Measurements from ENCODE around the gene RNF115. TPM values are rescaled to one million over a fixed set of nuclear protein-coding genes. Genes with fewer than 3 reads are reported as not detected.
"Not testable (repeated sequence)": the region's sequence is repeated elsewhere in the genome, so short reads cannot be mapped to it uniquely, and the experiment has no call there.

RNF115 gene
- total RNA-seq (ENCODE audit: insufficient read depth, low replicate concordance) = 29.9 TPM

DNA sequence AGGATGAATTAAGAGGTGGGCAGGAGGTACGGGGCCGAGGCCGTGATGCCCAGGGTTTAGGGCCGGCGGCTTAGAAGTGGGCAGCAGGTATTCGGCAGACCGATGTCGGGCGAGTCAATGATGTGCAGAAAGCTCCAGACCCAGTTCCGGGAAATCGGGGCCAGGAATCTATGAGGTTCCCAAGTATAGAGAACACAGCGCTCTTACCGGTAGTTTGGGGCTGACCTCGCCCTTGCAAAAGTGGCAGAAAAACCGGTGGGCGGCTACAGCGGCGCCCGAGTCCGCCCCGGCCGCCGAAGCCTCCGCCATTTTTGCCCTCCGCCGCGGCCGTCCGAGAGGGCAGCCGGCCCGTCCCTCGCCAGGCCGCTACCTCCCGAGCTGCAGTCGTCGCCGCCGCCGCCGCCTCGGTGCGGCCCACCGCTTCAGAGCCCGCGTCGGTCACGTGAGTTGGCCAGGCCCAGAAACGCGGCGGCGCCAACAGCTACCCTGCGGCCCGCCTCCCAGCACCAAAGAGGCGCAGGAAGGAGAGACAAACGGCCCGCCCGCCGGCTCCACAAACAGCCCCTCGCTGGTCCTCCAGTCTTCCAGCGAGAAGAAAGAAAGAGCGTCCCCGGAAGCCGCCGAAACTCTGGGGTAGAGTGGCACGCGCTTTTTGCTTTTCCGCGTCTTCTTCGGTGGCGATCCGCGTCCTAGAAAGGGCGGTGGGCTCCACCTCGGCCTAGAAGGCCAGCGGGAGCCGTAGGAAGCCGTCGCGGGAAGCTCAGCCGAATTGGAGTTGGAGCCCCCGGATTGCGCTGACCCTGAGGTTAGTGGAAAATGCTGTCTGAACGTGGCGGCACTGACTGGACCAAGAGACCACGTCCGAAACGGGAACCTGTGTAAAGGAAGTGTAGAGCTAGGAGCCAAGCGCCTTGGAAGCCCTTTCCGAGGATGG, at the start of gene RNF115, which contains the start of gene POLR3C:
RNF115 (minus strand) TSS at position 531 of the 934 bp plus-strand sequence; CDS start at position 309, 222 bp downstream.
POLR3C (plus strand) TSS at position 636 of the 934 bp plus-strand sequence. CDS start 1,577 bp downstream, outside the sequence.
- DNase-seq (ENCODE audit: low spot score) = peak; percentile 97

DNA sequence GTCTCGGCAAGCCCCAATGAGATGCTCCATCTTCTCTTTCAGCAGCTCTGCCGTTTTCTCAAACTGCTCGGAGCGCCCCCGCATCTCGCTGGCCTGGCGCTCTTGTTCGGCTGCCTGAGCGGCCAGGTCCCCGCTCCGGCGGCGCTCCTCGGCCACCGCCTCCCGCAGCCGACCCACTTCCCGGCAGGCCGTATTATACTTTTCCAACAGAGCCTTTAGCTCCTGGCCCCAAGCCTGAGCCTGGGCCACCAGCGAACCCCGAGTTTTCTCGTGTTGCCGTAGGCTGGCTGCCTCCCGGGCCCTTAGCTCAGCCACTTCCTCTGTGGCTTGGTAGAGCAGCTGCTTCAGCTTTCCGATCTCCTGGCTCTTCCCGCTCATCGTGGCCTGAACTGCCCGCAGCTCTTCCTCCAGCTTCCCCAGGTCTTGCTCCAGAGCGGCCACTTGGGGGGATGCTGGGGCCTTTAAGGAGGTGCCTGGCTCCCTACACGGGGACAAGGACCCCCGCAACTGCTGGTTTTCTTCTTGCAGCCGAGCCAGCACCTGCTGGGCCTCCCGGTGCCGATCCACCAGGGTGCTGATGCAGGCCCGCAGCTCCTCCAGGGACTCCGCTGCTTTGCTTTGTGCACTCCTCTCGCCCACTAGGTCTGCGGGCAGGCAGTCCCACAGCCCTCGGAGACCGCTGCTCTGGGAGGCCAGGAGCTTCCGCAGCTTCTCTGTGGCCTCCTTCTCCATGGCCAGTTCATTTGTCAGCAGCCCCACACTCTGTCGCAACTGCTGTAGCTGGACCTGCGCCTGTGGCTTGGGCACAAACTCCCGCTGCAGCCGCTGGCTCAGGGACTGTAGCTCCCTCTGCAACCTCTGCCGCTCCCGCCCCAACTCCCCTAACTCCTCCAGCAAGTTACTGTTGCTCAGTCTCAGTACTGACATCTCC, 48.4 kb upstream of the RNF115 start:
- peak; percentile 70 for DNase-seq (ENCODE audit: low spot score)

DNA sequence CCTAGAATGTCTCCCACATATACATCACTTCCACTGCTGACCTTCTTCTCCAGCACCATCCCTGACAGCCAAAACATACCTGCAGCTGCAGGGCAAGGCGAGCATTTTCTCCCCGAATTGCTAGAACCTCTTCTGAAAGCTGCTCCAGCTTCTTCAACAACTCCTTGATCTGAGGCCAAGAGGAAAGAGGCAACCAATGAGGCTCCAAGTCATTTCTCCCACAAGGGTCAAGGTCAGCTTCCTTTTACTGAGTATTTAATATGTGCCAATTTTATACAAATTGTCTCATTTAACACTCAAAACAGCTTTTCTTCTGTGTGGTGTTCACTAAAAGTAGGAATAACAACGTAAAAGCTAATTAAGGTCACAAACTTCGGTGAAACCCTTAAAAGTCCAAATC, 44.3 kb upstream of the RNF115 start:
- DNase-seq (ENCODE audit: low spot score) = no peak

DNA sequence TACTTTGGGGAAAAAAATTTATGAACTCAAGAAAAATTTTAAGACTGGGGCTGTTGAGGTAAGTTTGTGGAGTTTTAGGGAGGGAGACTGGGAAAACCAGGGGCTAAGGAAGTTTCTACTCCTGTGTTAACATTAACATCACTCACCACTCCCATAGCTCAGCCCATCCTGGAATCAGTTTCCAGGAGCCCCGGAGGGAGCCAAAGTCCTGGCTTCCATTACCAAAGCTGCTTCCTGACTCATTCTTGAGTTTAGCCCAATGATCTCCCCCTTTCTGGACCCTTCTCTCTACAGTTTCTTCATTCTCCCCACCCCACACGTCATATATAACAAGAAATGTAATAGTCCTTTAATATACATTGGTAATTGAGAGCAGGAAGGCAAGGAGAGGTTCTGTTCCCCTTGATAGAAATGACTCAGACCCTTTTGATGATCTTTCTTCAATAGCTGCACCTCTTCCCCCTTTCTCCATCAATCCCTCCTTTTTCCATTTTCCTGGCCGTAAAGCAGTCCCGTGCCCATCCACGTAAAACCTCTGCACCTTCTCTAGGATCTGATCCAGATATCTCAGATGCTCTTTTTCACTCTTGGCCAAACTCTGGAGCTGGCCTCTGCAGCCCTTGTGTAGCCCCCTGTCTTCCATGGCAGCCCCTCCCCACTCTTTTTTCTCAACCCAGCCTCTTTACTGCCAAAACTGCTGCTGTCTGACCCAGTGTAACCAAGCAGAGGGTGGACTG, 39.6 kb upstream of the RNF115 start:
- no peak for DNase-seq (ENCODE audit: low spot score)

DNA sequence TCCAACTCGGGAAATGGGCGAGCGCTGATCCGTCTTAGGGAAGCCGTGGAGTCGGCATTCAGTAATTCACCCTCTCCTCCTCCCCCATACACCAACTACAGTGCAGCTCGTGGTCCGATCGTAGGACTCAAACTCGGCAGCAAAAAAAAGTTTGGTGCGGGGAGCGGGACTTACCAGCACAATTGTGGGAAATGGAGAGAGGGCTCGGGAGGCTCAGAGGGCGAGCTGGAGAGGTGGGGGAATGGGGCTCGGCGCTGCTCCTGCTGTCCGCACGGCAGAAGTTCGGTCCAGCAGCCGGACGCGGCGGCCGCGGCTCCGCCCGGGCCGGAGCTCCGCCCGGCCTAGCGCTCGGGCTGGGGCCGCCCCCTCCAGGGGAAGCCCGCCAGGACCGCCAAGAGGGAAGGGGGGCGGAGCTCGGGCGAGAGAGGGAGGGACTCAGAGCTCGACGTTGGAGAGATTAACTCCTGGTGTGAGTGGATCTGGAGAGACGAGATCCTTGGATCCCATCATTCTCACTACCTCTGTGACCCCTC, 35.7 kb upstream of the RNF115 start:
- DNase-seq (ENCODE audit: low spot score) = peak; percentile 96

DNA sequence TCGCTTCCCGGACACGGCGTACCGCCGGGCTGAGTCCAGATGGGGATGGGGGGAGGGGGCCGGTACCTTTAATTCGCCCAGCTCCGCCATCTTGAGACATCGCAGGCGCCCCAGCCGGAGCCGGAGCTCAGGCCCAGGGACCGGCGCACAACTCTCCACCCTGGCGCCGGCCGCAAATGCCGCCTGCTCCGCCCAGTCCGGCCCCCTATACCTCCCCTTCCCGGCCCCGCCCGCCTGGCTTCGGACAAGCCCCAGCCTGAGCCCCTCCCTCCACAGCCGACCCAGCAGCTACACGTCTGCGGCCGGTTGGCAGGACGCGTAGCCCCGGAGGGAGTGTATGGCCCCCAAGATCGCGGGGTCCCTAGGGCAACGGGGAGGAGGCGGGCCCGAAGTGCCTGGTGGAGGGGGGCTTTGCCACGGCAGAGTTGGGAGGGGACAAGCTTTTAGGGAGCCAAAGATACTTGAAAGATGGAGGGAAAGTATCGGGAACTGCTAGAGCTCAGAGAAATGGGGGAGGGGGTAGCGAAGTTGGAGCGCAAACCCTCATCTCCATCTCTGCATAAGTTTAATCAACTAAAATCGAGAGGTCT, 35.1 kb upstream of the RNF115 start, which contains the start of gene PIAS3:
PIAS3 (minus strand) TSS at position 181 of the 590 bp plus-strand sequence; CDS start at position 90, 91 bp downstream.
- peak; percentile 99 for DNase-seq (ENCODE audit: low spot score)

DNA sequence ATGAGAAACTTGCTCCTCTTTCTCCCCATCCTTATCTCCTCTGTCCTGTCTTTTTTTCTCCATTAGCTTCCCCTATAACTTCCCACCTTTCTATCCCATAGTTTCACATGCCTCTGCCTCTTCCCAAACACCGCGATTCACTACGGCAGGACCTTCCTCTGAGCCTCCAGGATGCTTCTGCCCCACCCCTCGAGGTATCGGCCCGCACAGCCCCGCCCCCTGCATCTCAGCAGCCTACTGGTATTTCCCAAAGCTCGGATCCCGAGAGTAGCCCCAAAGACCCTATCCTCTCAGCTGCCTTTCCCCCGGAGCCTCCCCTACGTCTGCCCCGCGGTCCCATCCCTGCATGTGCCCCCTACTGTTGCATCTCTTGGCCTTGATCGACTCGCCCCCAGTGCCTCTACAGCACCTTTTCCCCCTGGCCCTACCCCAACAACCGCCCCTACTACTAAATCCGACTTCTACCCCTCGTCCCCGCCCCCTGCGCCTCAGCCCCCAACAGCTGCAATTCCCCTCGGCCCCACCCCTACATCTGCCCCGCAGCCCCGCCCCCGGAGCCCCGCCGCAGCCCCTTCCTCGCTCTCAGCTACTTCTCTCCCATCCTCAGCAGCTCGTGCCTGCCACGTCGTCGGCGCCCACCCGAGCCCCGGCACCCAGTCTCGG, 34.5 kb upstream of the RNF115 start:
- DNase-seq (ENCODE audit: low spot score) = peak; percentile 48

DNA sequence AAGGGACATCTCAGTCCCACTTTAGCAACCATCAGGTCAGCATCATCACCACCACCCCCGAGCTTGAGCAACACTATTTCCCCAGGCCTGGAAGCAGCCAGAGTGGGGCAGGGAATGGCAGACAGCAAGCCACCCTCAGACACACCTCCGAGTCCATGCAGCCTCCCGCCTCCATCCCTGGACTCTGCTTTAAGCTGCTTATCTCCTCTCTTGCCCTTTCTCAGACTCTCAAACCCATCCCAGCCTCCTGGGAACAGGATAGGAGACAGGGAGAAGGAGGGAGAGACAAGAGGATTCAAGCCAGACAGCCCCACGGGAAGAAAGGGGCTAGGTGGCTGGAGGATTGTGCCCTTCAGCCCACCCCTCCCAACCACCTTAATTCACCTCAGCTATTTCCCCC, 33.3 kb upstream of the RNF115 start:
- DNase-seq (ENCODE audit: low spot score) = no peak

DNA sequence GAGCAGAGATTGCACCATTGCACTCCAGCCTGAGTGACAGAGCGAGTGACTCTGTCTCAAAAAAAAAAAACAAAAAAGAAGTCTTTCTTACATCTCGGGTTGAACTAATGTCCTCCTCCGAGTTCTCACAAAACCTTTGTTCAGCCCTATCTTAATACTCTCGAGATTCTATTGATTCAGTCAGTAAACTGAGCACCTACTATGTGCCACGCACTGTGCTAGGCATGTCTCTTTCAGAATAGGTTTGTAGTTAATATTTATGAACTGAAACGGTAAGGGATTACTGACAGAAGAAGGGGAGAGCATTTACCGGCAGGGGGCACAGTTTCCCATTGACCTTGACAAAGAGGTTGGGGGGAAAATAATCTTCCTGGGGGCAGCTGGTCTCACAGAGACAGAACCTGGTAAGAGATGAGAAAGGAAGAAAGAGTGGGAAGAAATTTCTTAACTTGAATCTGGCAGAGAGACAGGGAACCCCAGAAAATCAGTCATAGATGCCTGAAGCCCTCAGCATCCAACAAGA, 31.6 kb upstream of the RNF115 start:
- no peak for DNase-seq (ENCODE audit: low spot score)

DNA sequence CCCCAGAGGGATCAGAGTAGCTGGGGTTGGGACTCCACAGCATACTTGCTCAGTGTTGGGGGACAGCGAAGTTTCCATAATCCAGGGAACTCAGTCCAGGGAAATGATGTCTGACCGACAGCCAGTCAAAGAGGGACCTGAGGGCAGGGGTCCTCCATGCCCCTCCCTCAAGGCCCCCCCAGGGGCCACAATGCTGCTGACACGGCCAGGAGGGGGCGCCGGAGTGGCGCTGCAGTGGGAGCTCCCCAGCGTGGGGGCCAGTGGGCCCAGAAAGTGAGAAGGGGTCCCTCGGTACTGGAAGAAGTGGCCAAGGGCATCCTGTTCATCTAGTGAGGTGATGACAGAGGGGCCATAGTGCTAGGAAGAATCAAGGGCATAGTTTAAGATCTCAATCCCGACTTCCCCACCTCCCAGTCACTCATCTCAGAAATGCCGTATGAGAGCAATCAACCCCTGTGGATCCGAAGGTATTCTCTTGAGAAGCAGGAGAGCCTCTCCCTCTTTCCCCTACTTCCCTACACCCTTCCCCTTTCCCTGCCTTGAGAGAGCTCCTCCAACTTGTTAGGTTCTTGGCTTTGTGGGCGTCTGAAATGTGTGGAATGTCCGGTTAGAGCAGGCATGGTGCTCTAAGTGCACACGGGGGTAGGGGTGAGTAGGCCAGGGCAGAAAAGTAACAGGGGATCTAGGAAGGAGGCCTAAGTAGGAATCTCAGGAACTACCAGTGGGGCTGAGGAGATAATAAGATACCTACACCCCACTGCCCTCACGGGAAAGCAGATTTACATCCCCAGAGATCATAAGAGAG, 25.7 kb upstream of the RNF115 start:
- peak; percentile 46 for DNase-seq (ENCODE audit: low spot score)

DNA sequence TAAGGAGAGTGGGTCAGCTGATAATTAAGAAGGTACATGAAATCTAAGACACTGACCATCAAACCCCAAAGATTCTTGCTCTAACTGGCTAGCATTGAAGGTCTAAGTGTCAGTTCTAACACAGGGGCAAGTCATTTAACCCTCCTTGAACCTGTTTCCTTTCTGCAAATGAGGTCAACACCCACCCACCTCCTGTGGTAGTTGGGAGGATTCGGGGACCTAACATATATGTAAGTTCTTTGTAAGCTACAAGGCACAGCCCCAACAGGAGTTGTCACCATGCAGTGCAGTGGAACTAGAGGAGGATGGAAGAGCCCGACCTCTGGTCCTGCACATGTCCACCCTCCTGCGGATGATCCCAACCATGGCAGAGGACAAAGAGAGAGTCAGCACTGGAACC, 23.9 kb upstream of the RNF115 start:
- no peak for DNase-seq (ENCODE audit: low spot score)

DNA sequence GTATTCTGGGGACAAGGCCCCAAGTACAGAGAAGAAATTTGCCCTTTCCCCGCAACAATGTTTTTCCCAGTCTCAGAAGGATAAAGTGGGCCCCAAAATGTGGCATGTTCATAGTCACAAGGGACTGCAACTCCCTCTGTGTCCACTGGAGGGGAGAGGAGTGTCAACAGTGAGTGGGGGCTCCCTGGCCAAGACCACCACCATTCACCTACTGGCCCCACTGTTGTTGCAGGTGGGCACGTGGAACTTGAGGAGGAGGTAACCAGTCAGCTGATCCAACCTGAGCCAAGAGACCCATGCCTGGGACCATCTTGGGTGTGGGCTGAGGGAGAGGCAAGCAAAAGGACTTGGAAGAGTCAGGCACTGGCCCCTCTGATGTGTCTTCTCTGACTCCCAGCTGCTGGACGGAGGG, 22.3 kb upstream of the RNF115 start:
- peak; percentile 54 for DNase-seq (ENCODE audit: low spot score)

DNA sequence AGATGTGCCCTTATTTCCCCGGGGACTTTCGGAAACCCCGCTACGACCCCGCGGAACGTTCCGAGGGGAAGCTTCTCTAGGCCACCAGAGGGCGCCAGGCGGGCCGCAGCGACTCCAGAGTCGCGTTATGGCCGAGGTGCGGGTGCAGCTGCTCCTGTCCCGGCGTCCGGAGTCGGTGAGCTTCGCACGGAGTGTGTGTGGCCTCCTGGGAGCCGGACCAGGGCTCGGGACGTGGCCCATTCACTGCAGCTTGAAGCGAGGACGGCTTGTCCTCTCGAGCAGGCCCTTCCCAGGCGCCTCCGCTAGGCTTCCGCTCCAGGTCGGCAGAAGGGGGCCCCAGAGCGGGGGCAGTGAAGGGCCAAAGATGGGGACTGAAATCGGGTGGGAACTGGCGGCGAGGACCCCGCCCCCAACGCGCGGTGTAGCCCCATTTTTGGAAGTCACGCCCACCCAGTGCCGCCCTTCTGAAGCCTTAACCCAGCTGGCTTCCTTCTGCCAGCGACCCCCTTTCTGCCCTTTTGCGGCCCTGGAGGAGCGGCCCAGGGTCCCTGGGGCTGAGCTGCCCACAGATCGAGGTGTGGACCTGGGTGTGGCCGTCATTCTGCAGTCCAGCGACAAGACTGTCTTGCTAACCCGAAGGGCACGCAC, 21.7 kb upstream of the RNF115 start, which contains the start of gene NUDT17:
NUDT17 (plus strand) TSS at position 117 of the 648 bp plus-strand sequence; CDS start at position 128, 11 bp downstream.
- DNase-seq (ENCODE audit: low spot score) = peak; percentile 83

DNA sequence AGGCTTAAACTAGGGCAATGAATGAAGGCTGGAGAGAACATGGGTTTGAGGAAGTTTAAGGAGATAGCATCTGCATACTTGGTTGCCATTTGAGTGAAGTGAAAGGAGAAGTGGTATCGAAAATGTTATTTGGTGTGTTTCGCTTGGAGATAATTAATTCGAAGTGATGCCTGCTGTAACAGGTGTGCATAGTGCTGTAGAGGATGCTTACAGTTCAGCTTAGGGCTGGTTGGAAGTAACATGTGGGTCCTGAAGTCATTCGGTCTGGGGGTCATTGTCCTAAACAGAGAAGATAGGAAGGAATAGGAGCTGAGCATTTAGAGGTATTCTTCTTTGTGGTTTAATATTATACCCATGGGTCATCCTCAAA, 21.2 kb upstream of the RNF115 start:
- DNase-seq (ENCODE audit: low spot score) = no peak

DNA sequence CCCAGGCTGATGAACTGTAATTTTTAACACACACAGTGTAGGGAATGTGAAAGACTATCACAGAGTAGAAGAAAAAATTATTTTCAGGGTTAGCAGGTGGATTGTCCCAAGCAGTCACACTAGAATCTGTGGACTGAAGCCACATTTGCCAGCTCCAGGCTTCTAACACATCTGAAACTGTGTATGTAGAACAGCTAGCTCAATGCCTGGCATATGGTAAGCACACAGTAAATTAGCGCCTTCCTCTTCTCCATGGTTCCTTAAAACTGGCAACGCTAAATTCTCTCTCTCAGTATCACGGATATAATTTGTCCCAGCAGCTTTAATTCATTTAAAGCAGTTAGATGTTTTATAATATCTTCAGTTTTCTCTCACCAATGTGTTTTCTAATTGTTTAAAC, 19.1 kb upstream of the RNF115 start:
- no peak for DNase-seq (ENCODE audit: low spot score)

DNA sequence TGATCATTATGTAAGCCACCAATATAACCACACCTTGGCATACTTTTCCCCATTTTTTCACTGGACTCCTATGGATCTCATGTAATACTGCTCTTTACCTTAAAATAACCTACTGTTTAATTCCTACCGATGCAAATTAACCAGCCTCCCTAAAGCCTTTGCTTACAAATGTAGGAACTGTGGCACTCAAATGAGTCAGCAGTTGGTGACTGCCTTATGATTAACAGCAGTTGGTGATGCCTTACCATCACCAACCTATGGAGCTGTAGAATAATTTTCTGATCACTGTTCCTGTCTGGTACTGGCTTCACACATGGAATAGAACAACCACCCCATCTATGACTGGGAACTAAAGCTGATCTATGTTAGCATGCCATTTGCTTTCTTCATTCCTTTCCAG, 13.8 kb upstream of the RNF115 start:
- no peak for DNase-seq (ENCODE audit: low spot score)

DNA sequence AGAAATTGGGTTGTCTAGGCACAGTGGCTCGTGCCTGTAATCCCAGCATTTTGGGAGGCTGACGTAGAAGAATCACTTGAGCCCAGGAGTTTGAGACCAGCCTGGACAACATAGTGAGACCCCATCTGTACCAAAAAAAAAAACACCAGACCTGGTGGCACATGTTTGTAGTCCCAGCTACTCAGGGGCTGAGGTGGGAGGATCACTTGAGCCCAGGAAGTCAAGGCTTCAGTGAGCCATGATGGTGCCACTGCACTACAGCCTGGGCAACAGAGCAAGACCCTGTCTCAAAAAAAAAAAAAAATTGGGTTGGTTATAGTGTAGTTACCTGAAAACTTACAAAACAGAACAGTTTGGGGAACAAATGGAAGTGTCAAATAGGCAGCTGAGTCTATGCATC, 6.9 kb upstream of the RNF115 start:
- not testable (repeated sequence) for DNase-seq (ENCODE audit: low spot score)

DNA sequence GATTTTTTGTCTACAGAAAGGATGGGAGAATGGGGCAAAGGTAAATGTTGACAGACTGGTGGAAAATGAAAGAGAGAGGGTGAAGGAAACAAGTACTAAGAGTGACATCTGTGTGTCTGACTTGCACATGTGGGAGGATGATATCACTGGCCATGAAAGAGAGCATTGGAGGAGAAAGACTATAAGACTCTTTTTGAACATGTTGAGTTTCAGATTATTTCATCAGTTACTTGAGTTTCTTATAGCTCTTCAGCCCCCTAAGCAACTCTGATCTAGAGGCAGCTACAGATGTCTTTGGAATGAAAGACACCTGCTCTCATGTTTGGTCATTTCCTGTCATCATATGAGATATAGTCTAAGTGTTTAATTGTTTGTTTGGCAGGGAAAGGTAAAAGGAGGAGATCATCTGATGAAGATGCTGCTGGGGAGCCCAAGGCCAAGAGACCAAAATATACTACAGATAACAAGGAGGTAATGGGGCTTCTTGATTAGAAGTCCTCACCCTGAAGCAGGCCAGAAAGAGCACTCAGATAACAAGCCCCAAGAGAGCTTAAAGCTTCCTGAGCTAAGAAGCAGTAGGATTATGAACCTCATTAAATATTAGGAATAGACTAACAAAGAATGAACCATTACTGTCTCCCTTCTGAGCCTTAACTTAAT, 4.6 kb upstream of the RNF115 start:
- no peak for DNase-seq (ENCODE audit: low spot score)

Measured in umbilical cord (tissue), 2 donors.